EL (cell line): Measurements from ENCODE around the gene RBCK1.
A peak's percentile ranks its signal among the peaks of the same experiment; 100 is the strongest.

Experiments
- DNase-seq: peaks from one replicate; pipeline ENCODE4 v3.0.0-alpha.2; 2016

RBCK1 gene

DNA sequence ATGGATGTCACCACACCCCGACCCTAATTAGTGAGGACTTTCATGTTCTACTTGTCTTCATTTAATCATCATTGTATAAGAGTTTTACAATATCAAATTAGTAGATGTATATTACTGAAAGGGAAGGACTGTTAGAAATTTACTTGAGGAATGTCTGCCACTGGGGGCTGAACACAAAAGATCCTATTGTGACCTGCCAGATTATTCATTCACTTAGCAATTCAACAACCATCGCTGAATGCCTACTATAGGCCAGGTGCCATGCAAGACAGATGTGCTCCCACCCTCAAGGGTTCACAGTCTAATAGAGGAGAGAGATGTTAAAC is 8.0 kb upstream of the RBCK1 start:
- DNase-seq: no peak

DNA sequence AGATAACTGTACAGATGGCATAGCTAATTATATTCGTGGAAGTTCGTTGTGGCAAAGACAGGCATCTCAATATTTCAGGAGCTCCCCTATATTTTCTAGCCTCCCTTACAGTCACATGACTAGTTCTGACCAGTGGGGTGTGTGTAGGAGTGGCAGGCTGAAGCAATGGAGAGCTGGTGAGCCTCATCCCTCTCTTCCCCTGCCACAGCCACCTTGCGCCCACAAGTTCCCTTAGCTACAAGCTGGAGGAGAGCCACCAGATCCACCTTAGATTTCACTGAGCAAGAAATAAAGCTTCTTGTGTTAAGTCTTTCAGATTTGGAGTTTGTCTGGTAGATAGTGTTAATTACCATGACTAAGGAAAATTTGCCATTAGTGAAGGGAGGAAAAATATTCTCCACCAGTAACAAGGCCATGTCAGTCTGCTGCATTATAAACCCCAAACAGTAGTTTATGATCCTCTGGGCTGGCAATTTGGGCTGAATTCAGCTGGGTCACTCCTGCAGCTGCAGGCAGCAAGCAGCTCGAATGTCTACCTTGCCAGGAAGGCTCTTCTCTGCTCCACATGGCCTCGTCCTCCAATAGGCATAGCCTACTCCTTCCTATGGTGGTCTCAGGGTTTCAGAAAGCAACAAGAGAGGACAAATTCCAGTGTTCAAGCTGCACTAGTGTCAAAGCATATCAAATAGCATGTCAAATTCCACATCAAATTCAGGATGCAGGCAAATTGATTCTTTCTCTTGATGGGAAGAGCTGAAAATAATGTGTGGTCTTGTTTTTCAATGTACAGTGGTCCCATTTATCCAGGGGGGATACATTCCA is 7.4 kb upstream of the RBCK1 start:
- DNase-seq: no peak

DNA sequence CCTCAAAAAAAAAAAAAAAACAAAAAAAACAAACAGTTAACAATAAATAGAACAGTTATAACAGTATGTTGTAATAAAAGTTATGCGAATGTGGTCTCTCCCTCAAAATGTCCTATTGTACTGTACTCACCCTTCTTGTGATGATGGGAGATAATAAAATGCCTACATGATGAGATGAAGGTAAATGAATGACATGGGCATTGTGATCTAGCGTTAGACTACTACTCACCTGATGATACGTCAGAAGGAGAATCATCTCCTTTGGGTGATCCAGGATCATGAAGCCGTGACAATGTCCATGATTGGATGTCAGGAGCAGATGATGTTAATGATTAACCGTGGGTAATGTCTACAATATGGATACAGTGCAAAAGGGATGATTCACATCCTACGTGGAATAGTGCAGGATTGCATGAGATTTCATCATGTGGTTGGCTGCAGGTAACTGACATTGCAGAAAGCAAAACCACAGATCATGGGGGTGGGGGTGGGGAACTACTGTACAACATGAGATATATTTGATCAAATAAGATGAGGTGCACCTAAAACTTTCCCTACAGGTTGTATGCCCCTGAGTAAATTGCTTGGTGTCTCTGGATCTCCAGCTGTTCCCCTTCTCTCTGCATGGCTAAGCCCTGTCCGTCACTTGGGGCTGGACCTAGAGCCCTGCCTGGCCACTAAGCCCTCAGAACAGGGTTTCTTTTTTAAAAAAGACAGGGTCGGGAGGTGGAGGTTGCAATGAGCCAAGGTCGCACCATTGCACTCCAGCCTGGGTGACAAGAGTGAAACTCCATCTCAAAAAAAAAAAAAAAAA is 6.2 kb upstream of the RBCK1 start:
- DNase-seq: peak; percentile 67

DNA sequence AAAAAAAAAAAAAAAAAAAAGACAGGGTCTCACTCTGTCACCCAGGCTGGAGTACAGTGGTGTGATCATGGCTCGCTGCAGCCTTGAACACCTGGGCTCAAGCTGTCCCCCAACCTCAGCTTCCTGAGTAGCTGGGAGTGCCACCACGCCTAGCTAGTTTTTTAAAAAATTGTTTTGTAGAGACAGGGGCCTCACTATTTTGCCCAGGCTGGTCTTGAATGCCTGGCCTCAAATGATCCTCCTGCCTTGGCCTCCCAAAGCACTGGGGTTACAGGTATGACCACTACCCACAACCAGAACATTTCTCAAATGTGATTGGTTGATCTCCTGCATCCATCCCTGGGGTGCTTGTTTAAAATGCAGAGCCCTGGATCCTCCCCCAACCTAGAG is 5.6 kb upstream of the RBCK1 start:
- DNase-seq: no peak

DNA sequence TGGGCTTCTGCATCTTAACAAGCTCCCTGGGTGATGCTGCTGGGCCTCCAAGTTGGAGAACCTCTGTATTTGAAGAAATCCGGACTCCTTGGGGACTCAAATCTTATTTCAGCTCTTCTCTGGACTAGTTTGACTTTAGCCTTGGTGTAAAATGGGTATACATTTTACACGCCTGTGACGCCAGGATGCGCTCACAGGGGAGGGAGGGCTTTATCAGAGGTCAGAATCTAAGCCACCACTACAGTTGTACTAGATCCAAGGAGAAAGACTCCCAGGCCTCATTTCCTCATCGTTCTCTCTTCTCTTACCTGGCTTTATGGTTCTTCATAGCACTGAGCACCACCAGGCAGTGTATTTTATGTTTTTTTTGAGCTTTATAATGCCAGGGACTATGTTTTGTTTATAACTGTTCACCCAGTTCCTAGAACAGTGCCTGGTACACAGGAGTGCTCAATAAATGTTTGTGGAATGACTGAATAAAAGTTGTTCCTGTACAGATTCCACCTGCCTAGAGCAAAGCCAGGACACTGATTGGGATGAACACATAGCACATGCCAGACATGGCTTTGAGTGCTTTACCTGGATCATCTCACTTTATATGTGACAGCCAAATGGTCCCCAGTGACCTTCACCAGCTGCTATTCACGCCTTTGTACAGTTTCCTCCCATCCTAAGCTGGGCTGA is 5.1 kb upstream of the RBCK1 start:
- no peak for DNase-seq

DNA sequence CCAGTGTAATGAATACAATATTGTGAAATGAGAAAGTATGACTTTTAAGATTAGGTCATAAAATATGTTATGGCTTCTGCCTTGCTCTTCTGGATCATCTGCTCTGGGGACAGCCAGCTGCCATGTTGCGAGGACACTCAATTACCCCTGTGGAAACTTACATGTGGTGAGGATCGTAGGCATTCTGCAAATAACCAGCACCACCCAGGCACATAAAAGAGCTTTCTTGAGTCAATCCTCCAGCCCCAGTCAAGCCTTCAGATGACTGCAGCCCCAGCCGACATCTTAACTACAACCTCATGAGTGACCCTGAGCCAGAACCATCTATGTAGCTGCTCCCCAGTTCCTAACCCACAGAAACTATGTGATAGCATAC is 4.5 kb upstream of the RBCK1 start:
- no peak for DNase-seq

DNA sequence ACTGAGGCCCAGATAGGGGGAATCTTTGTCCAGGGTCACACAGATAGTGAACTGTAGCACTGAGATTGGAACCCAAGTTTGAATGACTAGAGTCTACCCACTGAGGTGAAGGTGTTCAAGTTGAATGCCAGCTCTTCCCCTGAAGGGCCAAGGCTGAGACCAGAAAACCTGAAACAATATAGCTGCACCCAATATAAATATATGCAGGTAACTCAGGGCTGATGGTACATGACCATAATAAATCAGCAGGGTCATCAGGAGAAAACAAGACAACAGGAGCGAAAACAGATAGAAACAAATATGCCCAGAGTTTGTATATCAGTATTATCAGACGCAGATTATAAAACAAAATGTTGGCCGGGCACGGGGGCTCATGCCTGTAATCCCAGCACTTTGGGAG is 4.0 kb upstream of the RBCK1 start:
- no peak for DNase-seq

DNA sequence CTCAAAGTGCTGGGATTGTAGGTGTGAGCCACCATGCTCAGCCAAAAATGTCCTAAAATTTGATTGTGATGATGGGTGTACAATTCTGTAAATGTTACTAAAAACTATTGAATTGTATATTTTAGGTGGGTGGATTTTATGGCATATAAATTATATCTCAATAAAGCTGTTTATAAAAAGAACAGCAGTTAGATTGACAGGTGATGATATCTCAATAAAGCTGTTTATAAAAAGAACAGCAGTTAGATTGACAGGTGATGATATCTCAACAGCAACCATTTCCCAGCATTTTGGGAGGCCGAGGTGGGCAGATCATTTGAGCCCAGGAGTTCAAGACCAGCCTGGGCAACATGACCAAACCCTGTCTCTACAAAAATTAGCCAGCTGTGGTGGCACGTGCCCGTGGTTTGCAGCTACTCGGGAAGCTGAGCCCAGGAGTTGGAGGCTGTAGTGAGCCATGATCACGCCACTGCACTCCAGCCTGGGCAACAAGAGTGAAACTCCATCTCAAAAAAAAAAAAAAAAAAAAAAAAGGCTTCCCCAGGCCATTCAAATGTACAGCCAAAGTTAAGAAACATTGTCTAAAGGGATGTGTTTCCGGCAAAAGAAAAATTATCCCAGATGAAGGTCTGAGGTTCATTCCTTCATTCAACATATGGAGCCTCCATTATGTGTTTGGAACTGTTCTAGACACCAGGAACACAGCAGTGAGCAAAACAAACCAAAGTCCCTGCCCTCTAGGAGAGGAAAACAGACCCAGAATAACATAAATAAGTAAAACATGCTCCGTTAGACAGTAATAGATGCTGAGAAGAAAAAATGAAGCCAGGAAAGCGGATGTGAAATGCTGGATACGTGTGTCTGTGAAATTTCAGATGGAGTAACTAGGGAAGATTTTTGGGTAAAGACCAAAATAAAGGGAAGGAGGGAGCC is 1.6 kb upstream of the RBCK1 start:
- no peak for DNase-seq

DNA sequence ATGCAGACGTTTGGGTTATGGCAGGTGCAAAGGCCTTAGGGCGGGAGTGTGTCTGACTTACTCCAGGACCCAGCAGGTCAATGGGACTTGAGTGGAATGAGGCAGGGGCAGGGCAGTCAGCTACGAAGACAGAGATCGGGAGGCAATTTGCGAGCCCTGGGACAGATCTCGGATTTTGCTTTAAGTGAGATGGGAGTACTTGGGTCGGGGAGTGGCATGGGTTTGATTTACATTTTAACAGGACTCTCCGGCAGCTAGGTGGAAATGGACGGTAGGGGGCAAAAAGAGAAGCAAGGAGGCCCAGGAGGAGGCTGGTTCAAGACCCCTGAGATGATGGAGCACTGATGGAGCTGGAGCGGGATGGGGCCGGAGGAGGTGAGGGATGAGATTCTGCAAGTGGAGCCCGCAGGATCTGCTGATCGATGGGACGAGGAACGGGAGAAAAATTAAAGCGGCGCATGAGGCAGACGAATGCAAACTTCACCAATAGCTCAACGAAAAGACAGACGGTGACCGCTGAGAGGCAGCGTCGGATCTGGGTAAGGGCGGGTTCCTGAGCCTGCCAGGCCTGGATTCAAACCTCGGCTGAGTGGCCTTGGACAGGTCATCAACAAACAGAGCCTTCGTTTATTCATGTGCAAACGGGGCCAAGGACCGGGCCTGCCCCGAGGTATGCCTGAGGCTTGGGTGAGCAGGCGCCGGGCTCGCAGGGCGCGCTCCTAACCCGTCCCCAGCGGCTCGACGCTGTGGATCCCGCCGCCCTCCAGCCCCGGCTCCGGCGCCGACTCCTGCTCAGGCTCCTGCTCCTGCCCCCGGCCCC is 756 bp upstream of the RBCK1 start:
- DNase-seq: peak; percentile 83

DNA sequence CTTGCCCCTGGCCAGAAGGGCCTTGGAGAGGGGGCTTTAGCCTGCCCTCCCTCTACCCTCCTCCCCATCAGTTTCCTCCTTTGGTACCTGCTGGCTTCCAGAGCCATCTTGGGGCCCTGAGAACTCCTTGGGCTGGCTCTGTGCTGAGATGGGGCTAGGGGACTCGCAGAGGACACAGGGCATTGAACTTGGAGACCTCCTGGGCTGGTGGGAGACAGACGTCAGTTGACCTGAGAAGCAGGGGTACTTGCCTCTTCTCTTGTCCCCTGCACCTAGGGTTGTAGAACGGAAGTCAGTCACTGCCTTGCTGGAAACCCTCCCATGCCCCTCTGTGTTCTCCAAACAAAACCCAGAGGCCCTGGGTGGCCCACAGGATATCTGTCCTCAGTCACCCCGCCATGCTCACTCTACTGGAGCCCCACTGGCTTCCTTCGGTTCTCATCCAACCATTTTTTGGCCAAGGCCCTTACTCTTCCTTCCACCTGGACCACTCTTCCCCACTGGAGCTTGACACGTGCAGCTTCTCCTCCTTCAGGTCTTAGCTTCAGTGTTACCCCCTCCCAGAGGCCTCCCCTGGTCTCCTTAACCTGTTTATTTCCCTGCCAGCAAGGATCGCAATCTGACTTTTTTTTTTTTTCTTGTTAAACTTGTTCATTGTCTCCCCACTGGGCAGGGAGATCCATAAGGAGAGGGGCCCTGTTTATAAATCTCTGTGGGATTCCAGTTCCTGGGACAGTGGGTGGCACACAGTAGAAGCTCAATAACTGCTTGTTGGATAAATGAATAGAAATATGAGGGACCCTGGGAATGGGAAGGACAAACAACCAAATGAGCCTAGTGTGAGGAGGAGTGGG is 971 bp downstream of the RBCK1 start:
- DNase-seq: peak; percentile 38

DNA sequence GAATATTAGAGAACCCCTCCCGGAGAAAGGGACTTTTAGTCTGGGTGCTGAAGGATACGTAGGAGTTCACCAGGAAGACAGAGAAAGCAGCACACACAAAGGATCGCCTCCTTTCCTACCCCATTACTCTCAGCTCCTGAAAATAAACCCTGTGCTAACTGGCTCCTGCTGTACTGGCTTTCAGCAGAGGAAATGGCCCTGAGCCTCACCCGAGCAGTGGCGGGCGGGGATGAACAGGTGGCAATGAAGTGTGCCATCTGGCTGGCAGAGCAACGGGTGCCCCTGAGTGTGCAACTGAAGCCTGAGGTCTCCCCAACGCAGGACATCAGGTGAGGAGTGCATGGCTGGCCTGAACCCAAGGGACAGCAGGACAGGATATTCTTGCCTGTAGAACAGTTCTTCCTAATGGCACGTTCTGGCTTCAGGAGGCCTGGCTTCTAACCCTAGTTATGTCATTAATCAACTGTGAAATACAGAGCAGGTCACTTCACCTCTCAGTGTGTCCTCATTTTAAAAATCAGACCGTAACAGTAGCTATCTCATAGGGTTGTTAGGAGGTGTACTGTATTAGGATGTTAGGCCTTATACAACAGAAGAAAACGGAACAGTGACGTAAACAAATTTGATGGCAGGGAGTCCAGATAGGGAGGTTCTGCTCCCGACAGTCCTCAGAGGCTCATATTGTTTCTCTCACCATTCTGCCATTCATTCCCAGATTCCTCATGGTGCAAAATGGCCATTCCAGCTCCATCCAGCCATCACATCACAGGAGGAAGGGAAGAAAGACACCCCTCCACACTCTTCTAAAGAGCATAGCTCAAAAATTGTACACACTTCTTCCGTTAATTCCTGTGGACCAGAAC is 1.8 kb downstream of the RBCK1 start:
- no peak for DNase-seq

DNA sequence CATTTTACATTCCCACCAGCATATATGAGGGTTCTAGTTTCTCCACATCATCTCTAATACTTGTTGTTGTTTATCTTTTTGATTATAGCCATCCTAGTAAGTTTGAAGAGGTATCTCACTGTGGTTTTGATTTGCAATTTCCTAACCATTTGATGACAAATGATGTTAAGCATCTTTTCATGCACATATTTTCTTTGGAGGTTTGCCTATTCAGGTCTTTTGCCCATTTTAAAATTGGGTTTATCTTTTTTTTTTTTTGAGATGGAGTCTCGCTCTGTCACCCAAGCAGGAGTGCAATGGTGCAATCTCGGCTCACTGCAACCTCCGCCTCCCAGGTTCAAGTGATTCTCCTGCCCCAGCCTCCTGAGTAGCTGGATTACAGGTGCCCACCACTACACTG is 4.0 kb downstream of the RBCK1 start:
- DNase-seq: no peak

DNA sequence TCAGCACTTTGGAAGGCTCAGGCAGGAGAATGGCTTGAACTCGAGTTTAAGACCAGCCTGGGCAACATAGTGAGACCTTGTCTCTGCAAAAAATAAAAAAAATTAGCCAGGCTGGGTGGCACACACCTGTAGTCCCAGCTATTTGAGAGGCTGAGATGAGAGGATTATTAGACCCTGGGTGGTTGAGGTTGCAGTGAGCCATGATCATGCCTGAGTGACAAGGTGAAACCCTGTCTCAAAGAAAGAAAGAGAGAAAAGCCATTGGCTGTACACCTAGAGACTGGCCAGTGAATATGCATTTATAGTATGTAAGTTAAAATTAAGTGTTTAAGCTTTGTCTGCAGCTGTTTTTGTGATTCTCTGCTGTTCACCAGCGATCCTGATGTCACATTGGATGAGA is 6.1 kb downstream of the RBCK1 start:
- no peak for DNase-seq

DNA sequence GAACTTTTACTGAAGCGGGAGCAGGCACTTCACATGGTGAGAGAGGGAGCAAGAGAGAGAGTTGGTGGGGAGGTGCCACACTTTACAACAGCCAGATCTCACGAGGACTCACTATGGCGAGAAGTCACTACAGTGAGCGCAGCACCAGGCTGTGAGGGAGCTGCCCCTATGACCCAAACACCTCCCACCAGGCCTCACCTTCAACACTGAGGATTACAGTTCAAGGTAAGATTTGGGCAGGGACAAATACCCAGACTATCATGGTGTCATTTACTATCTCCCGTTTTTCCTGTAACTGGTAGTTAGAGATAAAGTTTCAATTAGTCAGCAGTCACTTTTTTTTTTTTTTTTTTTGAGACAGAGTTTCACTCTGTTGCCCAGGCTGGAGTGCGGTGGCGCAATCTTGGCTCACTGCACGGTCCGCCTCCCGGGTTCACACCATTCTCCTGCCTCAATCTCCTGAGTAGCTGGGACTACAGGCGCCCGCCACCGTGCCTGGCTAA is 7.8 kb downstream of the RBCK1 start:
- DNase-seq: no peak

DNA sequence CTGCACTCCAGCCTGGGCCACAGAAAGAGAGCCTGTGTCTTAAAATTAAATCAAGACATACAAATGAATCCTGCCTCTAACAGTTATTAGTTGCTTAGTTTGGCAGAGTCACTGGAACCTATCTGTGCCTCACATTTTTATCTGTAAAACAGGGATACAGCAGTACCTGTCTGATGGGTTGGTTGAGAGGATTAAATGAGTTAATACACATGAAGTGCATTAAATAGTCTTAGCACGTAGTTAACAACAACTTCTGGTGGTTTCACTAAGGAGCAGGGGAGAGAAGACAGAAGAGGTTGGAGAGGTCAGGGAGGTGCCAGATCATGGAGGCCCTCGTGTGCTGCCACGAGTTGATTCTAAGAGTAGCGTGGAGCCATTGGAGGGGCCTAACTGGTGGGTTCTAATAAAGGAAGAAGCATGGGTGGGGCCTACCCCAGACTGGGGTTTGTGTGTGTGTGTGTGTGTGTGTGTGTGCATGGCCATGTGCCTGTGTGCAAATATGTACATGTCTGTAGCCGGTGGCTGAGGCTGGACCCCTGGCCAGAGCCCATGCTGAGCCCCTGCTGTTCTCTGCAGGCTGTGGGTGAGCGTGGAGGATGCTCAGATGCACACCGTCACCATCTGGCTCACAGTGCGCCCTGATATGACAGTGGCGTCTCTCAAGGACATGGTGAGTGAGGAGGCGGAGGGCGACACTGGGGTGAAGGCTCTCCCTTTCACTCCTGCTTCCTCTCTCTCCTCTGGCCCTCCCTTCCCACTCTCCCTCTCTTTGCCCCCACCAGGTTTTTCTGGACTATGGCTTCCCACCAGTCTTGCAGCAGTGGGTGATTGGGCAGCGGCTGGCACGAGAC is 9.1 kb downstream of the RBCK1 start:
- DNase-seq: no peak

DNA sequence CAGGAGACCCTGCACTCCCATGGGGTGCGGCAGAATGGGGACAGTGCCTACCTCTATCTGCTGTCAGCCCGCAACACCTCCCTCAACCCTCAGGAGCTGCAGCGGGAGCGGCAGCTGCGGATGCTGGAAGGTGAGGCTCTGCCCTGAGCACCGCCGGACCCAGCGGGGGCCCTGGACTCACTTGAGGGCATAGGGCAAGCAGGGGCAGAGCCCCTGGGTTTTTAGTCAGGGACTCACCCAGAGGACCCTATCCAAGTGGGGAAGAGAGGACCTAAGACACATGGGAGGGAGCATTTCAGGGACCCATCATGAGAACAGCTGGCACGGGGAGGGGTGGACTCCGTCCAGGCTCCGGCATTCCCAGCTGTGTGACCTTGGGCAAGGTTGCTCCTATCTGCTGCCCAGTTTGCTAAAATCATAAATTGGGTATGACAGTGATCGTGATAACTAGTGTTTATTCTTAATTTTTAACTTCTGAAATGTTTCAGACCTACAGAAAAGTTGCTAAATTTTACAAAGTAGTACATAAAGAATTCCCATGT is 9.8 kb downstream of the RBCK1 start:
- DNase-seq: no peak

DNA sequence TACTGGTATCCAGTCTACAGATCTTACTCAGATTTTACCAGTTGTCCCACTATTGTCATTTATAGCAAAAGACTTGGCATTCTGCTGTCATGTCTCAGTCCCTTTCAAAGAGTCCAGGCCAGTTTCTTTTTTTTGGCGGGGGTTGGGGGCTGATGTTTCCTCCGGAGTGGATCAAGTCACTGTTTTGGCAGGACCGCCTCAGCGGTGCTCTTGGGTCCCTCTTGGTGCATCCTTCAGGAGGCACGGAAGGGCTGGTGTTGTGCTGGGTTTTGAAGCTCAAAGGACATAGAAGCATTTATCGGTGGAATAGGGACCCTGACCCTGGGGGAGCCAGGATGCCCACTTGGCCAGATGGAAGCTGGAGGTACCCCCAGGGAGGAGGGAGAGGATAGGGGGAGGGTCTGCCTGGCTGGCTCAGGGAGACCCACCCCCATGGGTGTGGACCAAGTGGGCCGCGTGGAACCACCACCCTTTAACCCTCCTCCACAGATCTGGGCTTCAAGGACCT is 10.8 kb downstream of the RBCK1 start:
- no peak for DNase-seq

DNA sequence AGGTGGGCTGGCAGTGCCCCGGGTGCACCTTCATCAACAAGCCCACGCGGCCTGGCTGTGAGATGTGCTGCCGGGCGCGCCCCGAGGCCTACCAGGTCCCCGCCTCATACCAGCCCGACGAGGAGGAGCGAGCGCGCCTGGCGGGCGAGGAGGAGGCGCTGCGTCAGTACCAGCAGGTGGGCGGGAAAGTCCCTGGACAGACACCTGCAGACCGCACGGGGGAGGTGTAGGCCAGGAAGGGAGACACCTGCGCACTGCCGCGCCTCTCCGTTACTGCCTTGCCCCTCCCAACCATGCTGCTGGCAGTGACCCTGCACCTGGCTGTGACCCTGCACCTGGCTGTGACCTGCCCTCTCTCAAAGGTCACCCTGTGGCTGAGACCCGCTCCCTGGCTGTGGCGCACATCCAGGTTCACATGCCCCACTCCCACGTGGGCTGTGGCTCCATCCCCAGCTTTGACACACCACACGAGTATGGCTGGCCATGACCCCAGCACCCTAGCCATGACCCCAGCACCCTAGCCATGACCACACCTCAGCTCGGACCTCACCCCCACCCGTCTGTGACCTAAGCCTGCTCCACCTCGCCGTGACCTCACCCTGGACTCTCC is 11.6 kb downstream of the RBCK1 start:
- DNase-seq: no peak
